Aorta (tissue), 5 donors: Measurements from ENCODE around the gene RUNX1. TPM values are rescaled to one million over a fixed set of nuclear protein-coding genes. Genes with fewer than 3 reads are reported as not detected.

ENCODE experiments used
- ATAC-seq: fragments of 200-7000 bp; cut with Tn5 transposase; one replicate; pipeline ENCODE4 v1.9.1; 2022; ENCODE audit warnings: moderate library complexity; ENCODE audit not compliant: low FRiP score
- DNase-seq, 2 donors: peaks; one replicate each; pipeline ENCODE4 v3.0.0-alpha.2; 2020
- H3K27ac ChIP-seq, 2 donors: one replicate each; pipeline ENCODE4 v1.5.1; 2013; ENCODE audit warnings: low read length in 2 of 2, mild to moderate bottlenecking in 2 of 2, moderate library complexity in 2 of 2, control low read depth in 1 of 2, inconsistent platforms in 1 of 2, low read depth in 1 of 2
- H3K27me3 ChIP-seq, 2 donors: one replicate each; pipeline ENCODE4 v1.6.1; 2013; ENCODE audit warnings: control low read depth in 1 of 2, low read length in 1 of 2, mild to moderate bottlenecking in 1 of 2, moderate library complexity in 1 of 2; ENCODE audit not compliant: insufficient read depth in 2 of 2, control insufficient read depth in 1 of 2
- H3K36me3 ChIP-seq, 2 donors: one replicate each; pipeline ENCODE4 v1.6.1; 2013; ENCODE audit warnings: control low read depth in 1 of 2, low read length in 1 of 2, mild to moderate bottlenecking in 1 of 2; ENCODE audit not compliant: insufficient read depth in 2 of 2, control insufficient read depth in 1 of 2
- H3K4me1 ChIP-seq, 2 donors: one replicate each; pipeline ENCODE4 v1.6.1; 2013; ENCODE audit warnings: low read length in 2 of 2, control low read depth in 1 of 2, mild to moderate bottlenecking in 1 of 2, moderate library complexity in 1 of 2; ENCODE audit not compliant: insufficient read depth in 2 of 2, control insufficient read depth in 1 of 2
- H3K4me3 ChIP-seq, 2 donors: one replicate each; pipeline ENCODE4 v1.5.1; 2013; ENCODE audit warnings: low read length in 2 of 2, control low read depth in 1 of 2, mild to moderate bottlenecking in 1 of 2
- H3K9me3 ChIP-seq: one replicate; pipeline ENCODE4 v1.6.1; 2013; ENCODE audit warnings: mild to moderate bottlenecking, low read length; ENCODE audit not compliant: control insufficient read depth
- WGBS, 2 donors: extraction: QIAGEN DNeasy Blood & Tissue Kit; methylation state at CpG; one replicate each; pipeline ENCODE4 v1.1.7; 2013; 5-methylcytosine and 5-hydroxymethylcytosine counted together
- intact Hi-C, 2 donors: fragments of 100-400 bp; cut with DNase I; formaldehyde crosslinking; loops; one replicate each; pipeline versions ENCODE4 v1.14.2 to v1.15.0; 2022
- polyA plus RNA-seq, 2 donors: library from polyadenylated mRNA; stranded (reverse); fragments of 200-250 nt; gene quantifications; one replicate each; pipeline ENCODE4 v1.2.3, GENCODE V29; 2013
- total RNA-seq, 2 donors: library from RNA; stranded (reverse); fragmentation: NEBNext Ultra II Directional; extraction: Animal tissue kit (Norgen Biotek cat#: 25700); gene quantifications; one replicate each; pipeline ENCODE4 v1.2.1, GENCODE V29; 2021
- donor health status: healthy with polysubstance abuse.
- donor health status: Bipolar disorder and iron deficiency.
- donor health status: DM: no; HTN: no; CAD: no.
- donor health status: DM: no; HTN: no; CAD: no.
- donor health status: DM: yes; HTN: yes; CAD: no.

The RUNX1 gene
- total and polyA plus RNA-seq, 4 donors: 2.9 to 128 (median 31.6) TPM

- DNase-seq (peak in 1 of 2 donors; percentile 59), ATAC-seq (peak; percentile 37)
- Histone ChIP-seq H3K27ac (no peak overlapping the region), H3K9me3 (no peaks in the 10 kb centered on the region), H3K27me3 (no peaks in the 10 kb centered on the region), H3K4me3 (no peak overlapping the region), H3K4me1 (no peaks in the 10 kb centered on the region), H3K36me3 (no peaks in the 10 kb centered on the region)
- 82 to 89% methylated on average over 2 of the region's 2 CpGs for WGBS, 2 donors
- intact Hi-C loops: no loop called here
These were observed 137.7 kb downstream of the RUNX1 start for GRCh38 chr21:34911360-34911759.

GRCh38 chr21:34910396-34910795 lies 138.7 kb downstream of the RUNX1 start:
- WGBS, 2 donors: 90 to 91% methylated on average over 4 of the region's 4 CpGs
- H3K27ac ChIP-seq: no peak overlapping the region
- no peak for DNase-seq
- no peaks in the 10 kb centered on the region for H3K27me3 ChIP-seq
- no peaks in the 10 kb centered on the region for H3K36me3 ChIP-seq
- H3K4me1 ChIP-seq: no peaks in the 10 kb centered on the region
- no peaks in the 10 kb centered on the region for H3K9me3 ChIP-seq
- no peak overlapping the region for H3K4me3 ChIP-seq
- ATAC-seq: no peak
- intact Hi-C loops: no loop called here

GRCh38 chr21:34909492-34910292 lies 139.4 kb downstream of the RUNX1 start:
- no peak overlapping the region for H3K27ac ChIP-seq
- H3K36me3 ChIP-seq: no peaks in the 10 kb centered on the region
- H3K4me1 ChIP-seq: no peaks in the 10 kb centered on the region
- no peaks in the 10 kb centered on the region for H3K9me3 ChIP-seq
- no peaks in the 10 kb centered on the region for H3K27me3 ChIP-seq
- 74 to 82% methylated on average over 3 of the region's 3 CpGs for WGBS, 2 donors
- ATAC-seq (no peak), DNase-seq (peak in 1 of 2 donors; percentile 50)
- intact Hi-C loops: loop anchor here in 1 of 2 donors (2.0 kb wide), 1 partner anchor 19 kb away; no protein-coding TSS in a partner anchor
- no peak overlapping the region for H3K4me3 ChIP-seq

- 66 to 69% methylated on average over 3 of the region's 3 CpGs for WGBS, 2 donors
- H3K9me3 ChIP-seq: no peaks in the 10 kb centered on the region
- intact Hi-C loops: loop anchor here in 1 of 2 donors (2.0 kb wide), 1 partner anchor 20 kb away; no protein-coding TSS in a partner anchor
- H3K4me1 ChIP-seq: no peaks in the 10 kb centered on the region
- no peaks in the 10 kb centered on the region for H3K36me3 ChIP-seq
- no peak overlapping the region for H3K4me3 ChIP-seq
- ATAC-seq (no peak), DNase-seq (no peak)
- no peak overlapping the region for H3K27ac ChIP-seq
- H3K27me3 ChIP-seq: no peaks in the 10 kb centered on the region
These were observed 140.6 kb downstream of the RUNX1 start for GRCh38 chr21:34908419-34909055.

GRCh38 chr21:34907461-34908418 lies 141.4 kb downstream of the RUNX1 start:
- intact Hi-C loops: loop anchor here in 1 of 2 donors (2.0 kb wide), 1 partner anchor 21 kb away; no protein-coding TSS in a partner anchor
- ATAC-seq: no peak
- Histone ChIP-seq H3K36me3 (no peaks in the 10 kb centered on the region), H3K4me3 (no peak overlapping the region), H3K4me1 (no peaks in the 10 kb centered on the region), H3K27ac (no peak overlapping the region), H3K9me3 (no peaks in the 10 kb centered on the region), H3K27me3 (no peaks in the 10 kb centered on the region)
- no peak for DNase-seq
- 68% methylated on average over 7 of the region's 7 CpGs for WGBS, 2 donors

GRCh38 chr21:34906401-34906800 lies 142.7 kb downstream of the RUNX1 start:
- H3K4me3 ChIP-seq: no peak overlapping the region
- no peaks in the 10 kb centered on the region for H3K4me1 ChIP-seq
- no peaks in the 10 kb centered on the region for H3K9me3 ChIP-seq
- ATAC-seq (no peak), DNase-seq (no peak)
- intact Hi-C loops: no loop called here
- no peaks in the 10 kb centered on the region for H3K36me3 ChIP-seq
- no peak overlapping the region for H3K27ac ChIP-seq
- no peaks in the 10 kb centered on the region for H3K27me3 ChIP-seq

GRCh38 chr21:34905218-34905537 lies 143.9 kb downstream of the RUNX1 start:
- no peaks in the 10 kb centered on the region for H3K4me1 ChIP-seq
- WGBS, 2 donors: 75 to 86% methylated on average over 4 of the region's 4 CpGs
- intact Hi-C loops: no loop called here
- H3K36me3 ChIP-seq: no peaks in the 10 kb centered on the region
- H3K27me3 ChIP-seq: no peaks in the 10 kb centered on the region
- ATAC-seq: no peak
- H3K4me3 ChIP-seq: no peak overlapping the region
- no peaks in the 10 kb centered on the region for H3K9me3 ChIP-seq
- no peak overlapping the region for H3K27ac ChIP-seq
- no peak for DNase-seq

GRCh38 chr21:34904526-34905217 lies 144.4 kb downstream of the RUNX1 start:
- DNase-seq: no peak
- no peak for ATAC-seq
- intact Hi-C loops: no loop called here

More at GRCh38 chr21:34904526-34905217, 144.4 kb downstream of the RUNX1 start:
- Histone ChIP-seq H3K27me3 (no peaks in the 10 kb centered on the region), H3K36me3 (no peaks in the 10 kb centered on the region), H3K27ac (no peak overlapping the region), H3K4me1 (no peaks in the 10 kb centered on the region), H3K4me3 (no peak overlapping the region), H3K9me3 (no peaks in the 10 kb centered on the region)
- 65 to 74% methylated on average over 8 of the region's 8 CpGs for WGBS, 2 donors
